Kidney epithelial cell (primary cell): ENCODE results near the gene SH3BGRL3. TPM values are rescaled to one million over a fixed set of nuclear protein-coding genes. Genes with fewer than 3 reads are reported as not detected.
"Not testable (repeated sequence)": the region's sequence is repeated elsewhere in the genome, so short reads cannot be mapped to it uniquely, and the experiment has no call there.

Experiments
- DNase-seq: peaks from one replicate; pipeline ENCODE4 v3.0.0-alpha.2; 2010; ENCODE audit warnings: low read depth
- H3K27me3 ChIP-seq: 2 replicates; pipeline ENCODE4 v1.6.0; 2011; ENCODE audit warnings: low read length; ENCODE audit not compliant: control insufficient read depth, insufficient read depth
- H3K36me3 ChIP-seq: 2 replicates; pipeline ENCODE4 v1.5.1; 2011; ENCODE audit warnings: low read length; ENCODE audit not compliant: control insufficient read depth, insufficient read depth
- H3K4me3 ChIP-seq: 2 replicates; pipeline ENCODE4 v1.5.1; 2011; ENCODE audit warnings: low read depth, mild to moderate bottlenecking, control low read depth, low read length
- total RNA-seq: library from RNA; depleted of rRNA; stranded (reverse); fragments of >200 nt; gene quantifications from 2 replicates; pipeline ENCODE4 v1.2.3, GENCODE V29; 2015
- TF ChIP-seq, protein P1 (sequence below): IDR thresholded peaks from 2 replicates; pipeline ENCODE4 v1.5.1; 2011; ENCODE audit warnings: mild to moderate bottlenecking, moderate library complexity, low read length, control low read depth, inconsistent platforms; ENCODE audit not compliant: insufficient read depth, poor library complexity, severe bottlenecking

Gene SH3BGRL3
- 113 and 133 TPM in 2 replicates for total RNA-seq

DNA sequence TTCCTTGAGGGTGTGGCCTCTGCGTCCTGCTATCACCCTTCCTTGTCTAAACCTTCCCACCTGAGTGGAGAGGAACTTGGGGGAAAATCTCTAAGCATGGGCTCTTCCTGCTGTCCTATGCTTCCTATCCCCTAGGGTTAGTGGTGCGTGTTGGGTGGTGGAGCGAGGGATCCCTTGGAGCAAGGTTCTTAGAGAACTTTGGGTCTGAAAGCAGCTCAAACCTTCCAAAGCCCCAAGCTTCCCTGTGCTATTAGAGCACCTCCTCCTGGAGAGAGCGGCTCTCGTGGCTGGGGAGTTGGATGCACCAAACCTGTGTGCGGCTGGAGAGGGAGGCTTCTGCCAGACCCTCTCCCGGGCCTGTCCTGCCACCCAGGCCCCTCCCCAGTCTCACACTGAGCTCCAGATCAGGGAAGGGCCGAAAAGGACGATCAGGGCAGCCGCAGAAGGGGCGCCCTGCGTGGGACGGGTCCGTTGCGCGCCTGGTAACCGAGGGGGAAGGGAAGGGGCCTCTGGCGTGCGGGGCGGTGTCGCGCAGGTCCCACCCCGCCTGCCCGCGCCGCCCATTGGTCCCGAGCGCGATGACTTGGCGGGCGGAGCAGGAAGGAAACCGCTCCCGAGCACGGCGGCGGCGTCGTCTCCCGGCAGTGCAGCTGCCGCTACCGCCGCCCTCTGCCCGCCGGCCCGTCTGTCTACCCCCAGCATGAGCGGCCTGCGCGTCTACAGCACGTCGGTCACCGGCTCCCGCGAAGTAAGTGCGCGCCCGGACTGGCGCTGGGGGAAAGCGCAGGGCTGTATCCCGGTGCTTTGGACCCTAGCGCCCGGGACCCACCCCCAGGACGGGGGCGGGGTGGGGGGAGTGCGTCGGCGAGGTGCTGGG, at the start of gene SH3BGRL3:
SH3BGRL3 (plus strand) TSS at position 631 of the 877 bp plus-strand sequence; CDS start at position 701, 70 bp downstream.
- TF ChIP-seq, protein P1, sequence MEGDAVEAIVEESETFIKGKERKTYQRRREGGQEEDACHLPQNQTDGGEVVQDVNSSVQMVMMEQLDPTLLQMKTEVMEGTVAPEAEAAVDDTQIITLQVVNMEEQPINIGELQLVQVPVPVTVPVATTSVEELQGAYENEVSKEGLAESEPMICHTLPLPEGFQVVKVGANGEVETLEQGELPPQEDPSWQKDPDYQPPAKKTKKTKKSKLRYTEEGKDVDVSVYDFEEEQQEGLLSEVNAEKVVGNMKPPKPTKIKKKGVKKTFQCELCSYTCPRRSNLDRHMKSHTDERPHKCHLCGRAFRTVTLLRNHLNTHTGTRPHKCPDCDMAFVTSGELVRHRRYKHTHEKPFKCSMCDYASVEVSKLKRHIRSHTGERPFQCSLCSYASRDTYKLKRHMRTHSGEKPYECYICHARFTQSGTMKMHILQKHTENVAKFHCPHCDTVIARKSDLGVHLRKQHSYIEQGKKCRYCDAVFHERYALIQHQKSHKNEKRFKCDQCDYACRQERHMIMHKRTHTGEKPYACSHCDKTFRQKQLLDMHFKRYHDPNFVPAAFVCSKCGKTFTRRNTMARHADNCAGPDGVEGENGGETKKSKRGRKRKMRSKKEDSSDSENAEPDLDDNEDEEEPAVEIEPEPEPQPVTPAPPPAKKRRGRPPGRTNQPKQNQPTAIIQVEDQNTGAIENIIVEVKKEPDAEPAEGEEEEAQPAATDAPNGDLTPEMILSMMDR, result peak; percentile 67
- Histone ChIP-seq H3K4me3 (peak within 1 kb of the TSS; percentile 77), H3K36me3 (no peaks in the 10 kb centered on the region), H3K27me3 (no peaks in the 10 kb centered on the region)
- DNase-seq, result no peak

DNA sequence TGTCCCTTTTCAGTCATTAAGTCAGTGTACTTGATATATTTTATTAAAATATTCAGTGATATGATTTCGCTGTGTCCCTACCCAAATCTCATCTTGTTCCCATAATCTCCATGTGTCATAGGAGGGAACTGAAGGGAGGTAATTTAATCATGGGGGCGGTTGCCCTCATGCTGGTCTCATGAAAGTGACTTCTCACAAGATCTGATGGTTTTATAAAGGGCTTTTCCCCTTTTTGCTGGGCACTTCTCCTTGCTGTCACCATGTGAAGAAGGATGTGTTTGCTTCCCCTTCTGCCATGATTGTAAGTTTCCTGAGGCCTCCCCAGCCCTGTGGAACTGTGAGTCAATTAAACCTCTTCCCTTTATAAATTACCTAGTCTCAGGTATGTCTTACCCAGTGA, 49.2 kb upstream of the SH3BGRL3 start:
- H3K4me3 ChIP-seq, H3K36me3 ChIP-seq, H3K27me3 ChIP-seq, DNase-seq: not testable (repeated sequence)

DNA sequence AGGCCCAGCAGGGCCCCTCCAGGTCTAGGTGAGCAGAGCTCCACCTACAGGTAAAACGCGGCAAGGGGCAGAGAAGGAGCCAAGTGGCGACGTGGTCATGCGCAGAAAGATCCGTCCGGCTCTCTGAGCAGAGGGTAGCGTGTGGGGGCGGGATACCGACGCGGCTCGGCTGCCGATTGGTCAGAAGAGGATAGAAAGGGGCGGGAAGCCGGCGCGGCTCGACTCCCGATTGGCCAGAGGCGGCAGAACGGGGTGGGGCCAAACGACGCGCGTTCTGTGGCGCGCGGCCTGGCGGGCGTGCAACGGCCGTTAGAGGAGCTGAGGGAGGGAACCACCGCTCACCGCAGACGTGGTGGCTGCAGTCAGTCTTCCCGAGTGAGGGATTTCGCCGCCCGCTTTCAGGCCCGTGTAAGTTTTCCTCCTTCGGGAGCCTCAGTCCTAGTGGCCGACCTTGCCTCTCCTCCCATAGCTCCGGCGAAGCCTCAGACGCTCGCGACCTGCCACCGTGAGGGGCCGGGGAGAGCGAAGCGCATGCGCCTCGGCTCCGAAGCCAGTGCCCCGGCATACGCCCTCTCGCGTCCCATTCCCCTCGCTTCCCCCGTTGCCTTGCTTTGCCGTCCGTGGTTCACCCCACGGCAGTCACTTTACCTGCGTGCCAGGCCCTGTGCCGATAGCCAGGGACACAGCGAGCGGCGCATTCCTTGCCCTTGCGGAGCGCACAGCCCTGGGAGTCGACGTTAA, 45.8 kb upstream of the SH3BGRL3 start, which contains the start of gene CEP85:
CEP85 (plus strand) TSS at position 298 of the 741 bp plus-strand sequence. CDS start 5,584 bp downstream, outside the sequence.
- Histone ChIP-seq H3K36me3 (no peaks in the 10 kb centered on the region), H3K4me3 (peak within 1 kb of the TSS; percentile 95), H3K27me3 (no peaks in the 10 kb centered on the region)
- DNase-seq, result peak; percentile 79
- TF ChIP-seq, protein P1, result peak; percentile 94

DNA sequence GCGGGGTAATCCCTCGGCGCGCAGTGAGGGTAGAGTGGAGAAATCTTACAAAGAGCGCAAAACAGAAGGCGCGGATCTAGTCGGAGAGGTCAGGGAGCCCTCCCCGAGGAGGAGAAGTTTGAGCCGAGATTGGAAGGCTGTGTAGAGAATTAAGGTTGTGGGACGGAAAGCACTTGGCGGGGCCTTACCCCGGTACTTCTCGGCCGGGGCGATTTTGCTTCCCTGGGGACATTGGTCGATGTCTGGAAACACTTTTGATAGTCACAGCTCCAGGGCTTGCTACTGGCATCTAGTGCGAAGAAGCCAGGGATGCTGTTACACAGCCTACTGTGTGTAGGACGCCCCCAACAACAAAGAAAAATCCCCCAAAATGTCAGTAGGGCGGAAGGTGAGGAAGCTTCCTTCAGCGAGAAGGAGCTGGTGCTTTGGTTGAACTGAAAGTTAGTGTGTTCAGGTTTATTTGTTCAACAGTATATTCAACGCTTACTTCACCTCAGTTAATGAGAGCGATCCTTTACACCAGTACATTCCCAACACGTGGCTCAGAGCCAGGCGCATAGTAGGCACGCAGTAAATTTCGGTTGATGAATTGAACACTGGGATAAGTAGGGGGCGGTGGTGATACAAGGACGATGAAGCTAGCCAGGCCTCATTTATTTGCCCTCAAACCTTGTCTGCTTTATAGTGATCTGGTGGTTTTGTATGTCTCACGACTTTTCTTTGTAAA, 45.1 kb upstream of the SH3BGRL3 start:
- DNase-seq, result no peak
- no peaks in the 10 kb centered on the region for H3K36me3 ChIP-seq
- TF ChIP-seq, protein P1, result peak; percentile 22
- peak overlapping the region; percentile 95 for H3K4me3 ChIP-seq
- no peaks in the 10 kb centered on the region for H3K27me3 ChIP-seq

DNA sequence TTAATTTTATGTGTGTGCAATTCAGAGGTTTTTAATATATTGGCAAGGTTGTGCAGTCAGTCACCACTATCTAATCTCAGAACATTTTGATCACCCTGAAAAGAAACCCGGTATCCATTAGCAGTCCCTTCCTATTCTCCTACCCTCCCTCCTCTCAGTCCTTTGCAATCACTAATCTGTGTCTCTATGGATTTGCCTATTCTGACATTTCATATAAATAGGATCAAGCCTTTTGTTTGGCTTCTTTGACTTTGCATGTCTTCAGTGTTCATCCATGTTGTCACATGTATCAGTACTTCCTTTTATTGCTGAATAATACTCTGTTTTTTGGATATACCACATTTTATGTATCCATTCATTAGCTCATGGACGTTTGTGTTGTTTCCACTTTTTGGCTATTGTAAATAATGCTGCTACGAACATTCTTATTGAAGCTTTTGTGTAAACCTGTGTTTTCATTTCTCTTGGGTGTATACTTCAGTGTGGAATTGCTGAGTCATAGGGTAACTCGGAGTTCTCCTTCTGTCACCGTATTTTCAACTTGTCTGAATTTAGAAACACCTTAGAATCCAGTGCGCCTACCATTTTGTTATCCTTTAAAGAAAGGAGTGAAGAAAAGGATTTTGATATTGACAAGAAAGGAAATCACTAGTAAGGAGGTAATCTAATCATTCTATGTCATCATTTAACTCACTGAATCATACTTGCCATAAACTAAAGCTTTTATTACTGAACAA, 42.5 kb upstream of the SH3BGRL3 start:
- TF ChIP-seq, protein P1, result no peak
- no peaks in the 10 kb centered on the region for H3K27me3 ChIP-seq
- H3K36me3 ChIP-seq, result no peaks in the 10 kb centered on the region
- DNase-seq, result no peak
- no peak overlapping the region for H3K4me3 ChIP-seq
